ENCODE measurements around the gene EFCAB3. TPM values are rescaled to one million over a fixed set of nuclear protein-coding genes. Genes with fewer than 3 reads are reported as not detected.
"Not testable (repeated sequence)": the region's sequence is repeated elsewhere in the genome, so short reads cannot be mapped to it uniquely, and the experiment has no call there.

EFCAB3 gene
- total and polyA plus RNA-seq, 5 donors from 2014 or later = not detected

DNA sequence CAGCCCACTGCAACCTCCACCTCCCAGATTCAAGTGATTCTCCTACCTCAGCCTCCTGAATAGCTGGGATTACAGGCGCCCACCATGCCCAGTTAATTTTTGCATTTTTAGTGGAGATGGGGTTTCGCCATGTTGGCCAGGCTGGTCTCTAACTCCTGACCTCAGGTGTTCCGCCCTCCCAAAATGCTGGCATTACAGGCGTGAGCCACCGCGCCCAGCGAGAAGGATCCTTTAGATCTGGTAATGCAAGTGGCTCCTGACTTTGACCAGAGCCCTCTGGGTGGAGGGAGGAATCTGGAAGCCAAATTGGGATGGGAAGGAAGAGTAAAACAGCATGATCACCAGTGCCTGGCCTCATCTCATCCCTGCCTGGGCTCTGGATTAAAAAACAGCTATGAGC lies 84.9 kb downstream of the EFCAB3 start:
- not testable (repeated sequence) for H3K4me1 ChIP-seq (ENCODE audit: control insufficient read depth, insufficient read depth, low read length, poor library complexity, severe bottlenecking); H3K27me3 Mint-ChIP-seq; ATAC-seq (ENCODE audit: low read depth in 2 of 2); DNase-seq; H3K36me3 Mint-ChIP-seq; H3K27ac ChIP-seq (ENCODE audit: insufficient read depth, low read length, poor library complexity, severe bottlenecking); H3K9me3 ChIP-seq (ENCODE audit: control insufficient read depth in 2 of 2, low read length in 2 of 2); H3K4me3 ChIP-seq (ENCODE audit: low read depth, low read length); H3K27ac Mint-ChIP-seq; H3K36me3 ChIP-seq (ENCODE audit: control insufficient read depth, insufficient read depth, low read length); H3K9me3 Mint-ChIP-seq; H3K4me3 Mint-ChIP-seq; H3K27me3 ChIP-seq (ENCODE audit: control insufficient read depth, insufficient read depth, low read length); H3K4me1 Mint-ChIP-seq

Other genes with a start within 250 kb of the EFCAB3 start
- gene METTL2A, start 43.3 kb downstream of the EFCAB3 start, total RNA-seq = 10.4 TPM
- 10 to 100 TPM; 10.6 to 12.9 (median 12.4) TPM for gene METTL2A, start 43.3 kb downstream of the EFCAB3 start, polyA plus RNA-seq
- gene TLK2, start 98.3 kb downstream of the EFCAB3 start, total RNA-seq = 89.5 TPM
- gene TLK2, start 98.3 kb downstream of the EFCAB3 start, polyA plus RNA-seq = 10 to 100 TPM in 2 of 4 donors, 1 to 10 TPM in 2; 6.9 to 13.4 (median 10.2) TPM
- 10.2 TPM for gene MRC2, start 247.1 kb downstream of the EFCAB3 start, total RNA-seq
- under 1 TPM; 0.25 to 0.36 (median 0.30) TPM for gene MRC2, start 247.1 kb downstream of the EFCAB3 start, polyA plus RNA-seq

Data from CD4-positive, CD25-positive, alpha-beta regulatory T cell (primary cell).